Activated T-cell treated with anti-CD3 and anti-CD28 coated beads, Interleukin-2, amount 50 U/mL, for 72 hours (primary cell): ENCODE results near the gene EFCAB13. TPM values are rescaled to one million over a fixed set of nuclear protein-coding genes. Genes with fewer than 3 reads are reported as not detected.
"Not testable (repeated sequence)": the region's sequence is repeated elsewhere in the genome, so short reads cannot be mapped to it uniquely, and the experiment has no call there.

Experiments used
- ATAC-seq, 2 donors: fragments of 150-1000 bp; cut with Tn5 transposase; replicated peaks in 1 of 2; 2 replicates each; pipeline ENCODE4 v1.10.0; 2021; ENCODE audit warnings: moderate library complexity in 2 of 2, mild to moderate bottlenecking in 1 of 2
- DNase-seq, 2 donors: peaks; one replicate each; pipeline ENCODE4 v3.0.0; 2021 to 2022; ENCODE audit warnings: mixed read lengths in 1 of 2
- H3K27ac Mint-ChIP-seq: one replicate; pipeline ENCODE4 v1.8.0; 2022; ENCODE audit warnings: mild to moderate bottlenecking, moderate library complexity, mixed read lengths
- H3K27me3 Mint-ChIP-seq: one replicate; pipeline ENCODE4 v1.8.0; 2022; ENCODE audit warnings: low read depth, mixed read lengths
- H3K36me3 Mint-ChIP-seq, 2 donors: one replicate each; pipeline ENCODE4 v1.8.0; 2022; ENCODE audit warnings: mixed read lengths in 2 of 2, mild to moderate bottlenecking in 1 of 2; ENCODE audit not compliant: insufficient read depth in 2 of 2
- H3K4me1 Mint-ChIP-seq: one replicate; pipeline ENCODE4 v1.8.0; 2022; ENCODE audit warnings: low read depth, mixed read lengths
- H3K4me3 Mint-ChIP-seq, 2 donors: one replicate each; pipeline ENCODE4 v1.8.0; 2022; ENCODE audit warnings: mild to moderate bottlenecking in 2 of 2, mixed read lengths in 2 of 2, moderate library complexity in 2 of 2
- H3K9me3 Mint-ChIP-seq, 2 donors: one replicate each; pipeline ENCODE4 v1.8.0; 2022; ENCODE audit warnings: mixed read lengths in 2 of 2
- total RNA-seq, 2 donors: library from RNA; stranded (reverse); gene quantifications; one replicate each; pipeline ENCODE4 v1.2.3, GENCODE V29; 2022

The EFCAB13 gene
- total RNA-seq, 2 donors from 2014 or later = 5.9 to 9.0 TPM

DNA sequence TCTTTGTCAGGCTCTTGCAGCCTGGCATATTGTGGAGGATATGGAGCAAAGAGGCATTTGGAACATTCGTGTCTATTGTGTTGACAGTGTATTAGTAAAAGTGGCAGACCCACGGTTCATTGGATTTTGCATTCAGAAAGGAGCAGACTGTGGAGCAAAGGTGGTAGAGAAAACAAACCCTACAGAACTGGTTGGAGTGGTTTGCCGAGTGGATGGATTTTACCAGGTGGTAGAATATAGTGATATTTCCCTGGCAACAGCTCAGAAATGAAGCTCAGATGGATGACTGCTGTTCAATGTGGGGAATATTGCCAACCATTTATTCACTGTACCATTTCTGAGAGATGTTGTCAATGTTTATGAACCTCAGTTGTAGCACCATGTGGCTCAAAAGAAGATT lies 44.5 kb downstream of the EFCAB13 start:
- no peak for ATAC-seq
- Mint-ChIP-seq H3K4me3 (no peak overlapping the region), H3K4me1 (no peaks in the 10 kb centered on the region), H3K27me3 (no peaks in the 10 kb centered on the region), H3K27ac (no peak overlapping the region), H3K36me3 (peaks cover 6 to 7% of the 10 kb centered on the region in 2 donors), H3K9me3 (peaks cover 5 to 6% of the 10 kb centered on the region in 2 donors)
- DNase-seq = no peak

DNA sequence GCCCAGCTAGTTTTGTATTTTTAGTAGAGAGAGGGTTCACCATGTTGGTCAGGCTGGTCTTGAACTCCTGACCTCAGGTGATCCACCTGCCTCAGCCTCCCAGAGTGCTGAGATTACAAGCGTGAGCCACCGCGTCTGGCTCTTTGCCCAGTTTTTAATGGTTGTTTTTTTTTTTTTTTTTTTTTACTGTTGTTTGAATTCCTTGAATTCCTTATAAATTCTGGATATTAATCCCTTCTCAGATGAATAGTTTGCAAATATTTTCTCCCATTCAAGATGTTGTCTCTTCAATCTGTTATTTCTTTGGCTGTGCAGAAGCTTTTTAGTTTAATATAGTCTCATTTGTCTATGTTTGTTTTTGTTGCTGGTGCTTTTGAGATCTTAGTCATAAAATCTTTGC lies 47.1 kb downstream of the EFCAB13 start:
- not testable (repeated sequence) for H3K27ac Mint-ChIP-seq

DNA sequence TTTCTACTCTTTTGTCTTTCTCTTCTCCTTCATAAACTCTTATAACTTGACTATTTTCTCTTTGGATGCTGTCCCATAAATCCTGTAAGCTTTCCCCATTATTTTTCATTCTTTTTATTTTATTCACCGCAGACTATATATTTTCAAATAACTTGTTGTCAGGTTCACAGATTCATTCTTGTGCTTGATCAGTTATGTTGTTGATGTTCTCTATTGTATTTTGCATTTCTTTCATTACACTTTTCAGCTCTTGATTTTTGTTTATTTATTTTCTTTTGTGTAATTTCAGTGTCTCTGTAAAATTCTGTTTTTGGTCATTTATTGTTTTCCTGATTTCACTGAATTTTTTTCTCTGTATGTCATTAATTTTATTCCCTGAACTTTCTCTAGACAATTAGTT lies 49.2 kb downstream of the EFCAB13 start:
- no peaks in the 10 kb centered on the region for H3K27me3 Mint-ChIP-seq
- H3K9me3 Mint-ChIP-seq = peaks cover 7 to 8% of the 10 kb centered on the region in 2 donors
- ATAC-seq (no peak), DNase-seq (no peak)
- H3K4me1 Mint-ChIP-seq = no peaks in the 10 kb centered on the region
- peaks cover 8 to 9% of the 10 kb centered on the region in 2 donors for H3K36me3 Mint-ChIP-seq
- H3K4me3 Mint-ChIP-seq = no peak overlapping the region
- H3K27ac Mint-ChIP-seq = no peak overlapping the region

More for the DNA sequence above, 47.1 kb downstream of the EFCAB13 start:
- H3K4me1 Mint-ChIP-seq, H3K9me3 Mint-ChIP-seq, ATAC-seq, H3K27me3 Mint-ChIP-seq, H3K4me3 Mint-ChIP-seq, DNase-seq, H3K36me3 Mint-ChIP-seq: not testable (repeated sequence)

DNA sequence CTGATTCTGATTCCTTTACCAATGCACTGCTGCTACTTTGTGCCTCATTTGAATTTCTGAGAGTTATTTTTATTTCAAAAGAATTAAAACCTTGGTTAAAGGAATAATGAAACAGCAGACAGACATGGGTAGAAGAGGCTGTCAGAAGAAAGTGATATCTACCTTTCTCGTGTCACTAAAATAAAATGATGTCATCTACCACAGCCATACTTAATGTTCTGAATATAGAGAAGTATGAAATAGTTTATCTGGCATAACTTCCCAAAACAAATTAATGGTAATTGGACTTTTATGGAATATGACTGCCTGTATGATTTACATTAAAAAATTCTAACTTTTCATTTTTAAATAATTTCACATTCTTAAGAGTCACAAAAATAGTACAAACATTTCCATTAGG lies 52.5 kb downstream of the EFCAB13 start:
- H3K36me3 Mint-ChIP-seq = peaks cover 8 to 11% of the 10 kb centered on the region in 2 donors
- H3K27ac Mint-ChIP-seq = no peak overlapping the region
- no peaks in the 10 kb centered on the region for H3K4me1 Mint-ChIP-seq
- H3K4me3 Mint-ChIP-seq = no peak overlapping the region
- no peaks in the 10 kb centered on the region for H3K27me3 Mint-ChIP-seq
- peaks cover 7 to 8% of the 10 kb centered on the region in 2 donors for H3K9me3 Mint-ChIP-seq
- DNase-seq (no peak), ATAC-seq (no peak)

DNA sequence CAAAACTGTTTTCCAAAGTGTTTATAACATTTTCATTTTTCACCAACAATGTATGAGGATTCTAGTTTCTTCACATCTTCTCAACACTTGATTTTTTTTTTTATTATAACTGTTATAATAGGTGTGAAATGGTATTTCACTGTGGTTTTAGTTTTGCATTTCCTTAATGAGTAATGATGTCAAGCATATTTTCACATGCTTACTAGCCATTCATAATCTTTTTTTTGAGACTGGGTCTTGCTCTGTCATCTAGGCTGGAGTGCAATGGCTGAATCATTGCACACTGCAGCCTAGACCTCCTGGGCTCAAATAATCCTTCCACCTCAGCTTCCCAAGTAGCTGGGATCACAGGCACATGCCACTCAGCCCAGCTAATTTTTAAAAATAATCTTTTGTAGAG lies 65.1 kb downstream of the EFCAB13 start:
- ATAC-seq = no peak
- no peak overlapping the region for H3K27ac Mint-ChIP-seq
- no peak overlapping the region for H3K4me3 Mint-ChIP-seq
- H3K4me1 Mint-ChIP-seq = no peaks in the 10 kb centered on the region
- peaks cover 3% of the 10 kb centered on the region in 2 donors for H3K9me3 Mint-ChIP-seq
- H3K36me3 Mint-ChIP-seq = peaks cover 6 to 9% of the 10 kb centered on the region in 2 donors
- H3K27me3 Mint-ChIP-seq = no peaks in the 10 kb centered on the region
- DNase-seq = no peak

DNA sequence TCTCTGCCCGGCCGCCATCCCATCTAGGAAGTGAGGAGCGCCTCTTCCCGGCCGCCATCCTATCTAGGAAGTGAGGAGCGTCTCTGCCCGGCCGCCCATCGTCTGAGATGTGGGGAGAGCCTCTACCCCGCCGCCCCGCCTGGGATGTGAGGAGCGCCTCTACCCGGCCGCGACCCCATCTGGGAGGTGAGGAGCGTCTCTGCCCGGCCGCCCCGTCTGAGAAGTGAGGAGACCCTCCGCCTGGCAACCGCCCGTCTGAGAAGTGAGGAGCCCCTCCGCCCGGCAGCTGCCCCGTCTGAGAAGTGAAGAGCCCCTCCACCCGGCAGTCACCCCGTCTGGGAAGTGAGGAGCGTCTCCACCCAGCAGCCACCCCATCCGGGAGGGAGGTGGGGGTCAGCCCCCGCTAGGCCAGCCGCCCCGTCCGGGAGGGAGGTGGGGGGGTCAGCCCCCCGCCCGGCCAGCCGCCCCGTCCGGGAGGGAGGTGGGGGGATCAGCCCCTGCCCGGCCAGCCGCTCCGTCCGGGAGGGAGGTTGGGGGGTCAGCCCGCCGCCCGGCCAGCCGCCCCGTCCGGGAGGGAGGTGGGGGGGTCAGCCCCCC lies 73.9 kb downstream of the EFCAB13 start:
- not testable (repeated sequence) for H3K4me3 Mint-ChIP-seq, H3K4me1 Mint-ChIP-seq, DNase-seq, H3K27ac Mint-ChIP-seq, H3K36me3 Mint-ChIP-seq, H3K27me3 Mint-ChIP-seq, H3K9me3 Mint-ChIP-seq, ATAC-seq

DNA sequence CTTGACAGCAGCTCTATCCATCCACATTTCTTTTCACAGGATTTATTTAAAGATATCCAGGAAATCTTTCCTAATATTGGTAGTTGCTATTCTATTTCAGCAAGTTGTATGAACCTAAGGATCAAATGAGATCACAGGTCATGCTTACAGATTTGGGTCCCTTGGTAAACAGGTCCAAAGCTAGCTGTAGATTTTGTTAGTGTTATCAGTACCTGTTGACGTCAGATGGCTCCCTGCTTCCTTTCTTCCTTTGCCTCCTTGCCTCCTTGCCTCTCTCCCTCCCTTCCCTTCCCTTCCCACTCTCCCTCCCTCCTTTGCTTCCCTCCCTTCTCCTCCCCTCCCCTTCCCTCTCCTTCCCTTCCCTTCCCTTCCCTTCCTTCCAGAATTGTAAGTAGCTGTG lies 76.6 kb downstream of the EFCAB13 start:
- DNase-seq = no peak
- no peak for ATAC-seq

DNA sequence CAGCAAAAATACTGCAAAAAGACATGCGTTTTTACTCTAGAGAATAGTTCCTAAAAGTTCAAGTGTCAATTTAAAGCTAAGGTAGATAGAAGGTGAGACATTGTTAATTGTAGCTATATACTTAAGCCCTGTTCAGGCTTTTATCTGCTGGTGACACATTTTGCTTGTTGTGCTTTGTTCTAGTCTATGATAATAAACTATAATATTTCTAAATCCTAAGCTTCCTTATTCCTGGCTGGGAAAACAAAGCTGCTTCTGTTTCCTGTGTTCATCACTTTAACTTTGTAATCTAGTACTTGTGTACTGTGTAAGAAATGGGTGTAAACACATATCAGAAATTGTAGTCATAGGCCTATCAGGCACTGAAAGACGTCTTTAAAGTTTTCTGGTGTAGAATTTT lies 77.3 kb downstream of the EFCAB13 start:
- no peaks in the 10 kb centered on the region for H3K36me3 Mint-ChIP-seq
- no peaks in the 10 kb centered on the region for H3K27me3 Mint-ChIP-seq
- H3K27ac Mint-ChIP-seq = no peak overlapping the region
- ATAC-seq (no peak), DNase-seq (no peak)
- H3K4me1 Mint-ChIP-seq = no peaks in the 10 kb centered on the region
- H3K4me3 Mint-ChIP-seq = no peak overlapping the region
- H3K9me3 Mint-ChIP-seq = no peaks in the 10 kb centered on the region

More for the DNA sequence above, 76.6 kb downstream of the EFCAB13 start:
- Mint-ChIP-seq H3K36me3 (no peaks in the 10 kb centered on the region), H3K9me3 (no peaks in the 10 kb centered on the region), H3K4me3 (no peak overlapping the region), H3K27ac (no peak overlapping the region), H3K27me3 (no peaks in the 10 kb centered on the region), H3K4me1 (no peaks in the 10 kb centered on the region)

DNA sequence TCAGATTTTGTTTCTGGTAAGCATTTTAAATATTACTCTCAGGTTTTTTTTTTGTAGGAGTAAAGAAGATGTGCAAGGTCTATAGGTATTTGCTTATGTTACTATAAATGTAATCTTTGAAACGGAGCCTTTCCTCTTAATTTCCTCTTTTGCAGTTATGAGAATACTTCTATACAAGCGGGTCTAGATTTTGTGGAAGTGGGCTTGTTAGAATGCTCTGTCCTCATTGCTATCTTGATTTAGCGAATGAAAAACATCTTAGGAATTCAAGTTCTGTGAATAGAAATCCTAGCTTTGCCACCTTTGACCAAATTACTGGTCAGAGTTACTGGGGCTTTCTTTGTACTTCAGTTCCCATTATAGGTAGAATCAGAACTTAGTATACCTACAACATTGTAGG lies 80.3 kb downstream of the EFCAB13 start:
- DNase-seq (no peak), ATAC-seq (no peak)
- Mint-ChIP-seq H3K4me1 (no peaks in the 10 kb centered on the region), H3K36me3 (no peaks in the 10 kb centered on the region), H3K27ac (no peak overlapping the region), H3K4me3 (no peak overlapping the region), H3K27me3 (no peaks in the 10 kb centered on the region), H3K9me3 (no peaks in the 10 kb centered on the region)

DNA sequence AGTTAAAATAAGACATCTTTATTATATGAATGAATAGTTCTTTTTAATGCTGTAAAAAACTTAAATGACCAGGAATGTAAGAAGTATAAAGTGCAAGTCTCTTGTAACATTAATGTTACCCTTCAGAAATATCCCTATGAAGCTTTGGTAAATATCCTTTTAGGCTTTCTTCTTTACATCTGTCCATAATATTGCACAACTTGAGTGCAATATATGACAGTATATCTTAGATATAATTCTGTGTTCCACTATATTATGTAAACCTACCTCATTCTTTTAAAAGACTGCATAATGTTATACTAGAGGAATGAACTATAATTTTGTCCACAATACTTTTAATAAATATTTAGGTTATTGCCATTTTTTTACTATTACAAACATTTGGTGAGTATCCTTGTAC lies 81.1 kb downstream of the EFCAB13 start:
- ATAC-seq = no peak
- no peak overlapping the region for H3K4me3 Mint-ChIP-seq
- H3K4me1 Mint-ChIP-seq = no peaks in the 10 kb centered on the region

DNA sequence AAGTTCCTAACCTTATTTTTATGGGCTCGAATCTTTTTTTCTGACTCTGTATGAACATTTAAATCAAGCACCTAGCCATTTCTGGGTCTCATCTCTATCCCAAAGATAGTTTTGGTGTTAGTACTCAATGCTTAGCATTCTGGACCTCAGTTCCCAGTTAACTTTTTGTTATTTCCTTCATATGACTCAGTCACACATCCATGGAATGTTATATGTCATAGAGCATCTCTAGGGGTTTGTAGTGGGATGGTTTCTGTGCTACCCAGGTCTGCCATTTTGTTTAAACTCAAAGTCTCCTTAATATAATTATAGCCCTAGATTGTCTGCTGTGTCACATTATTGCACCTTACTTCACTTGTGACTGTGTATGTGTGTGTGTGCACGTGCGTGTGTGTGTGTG lies 90.1 kb downstream of the EFCAB13 start:
- H3K27ac Mint-ChIP-seq = no peak overlapping the region
- no peaks in the 10 kb centered on the region for H3K36me3 Mint-ChIP-seq
- no peak for DNase-seq
- no peak overlapping the region for H3K4me3 Mint-ChIP-seq
- H3K9me3 Mint-ChIP-seq = no peaks in the 10 kb centered on the region
- no peak for ATAC-seq
- H3K4me1 Mint-ChIP-seq = no peaks in the 10 kb centered on the region
- no peaks in the 10 kb centered on the region for H3K27me3 Mint-ChIP-seq

More for the DNA sequence above, 81.1 kb downstream of the EFCAB13 start:
- no peaks in the 10 kb centered on the region for H3K36me3 Mint-ChIP-seq
- no peak overlapping the region for H3K27ac Mint-ChIP-seq
- H3K9me3 Mint-ChIP-seq = no peaks in the 10 kb centered on the region
- H3K27me3 Mint-ChIP-seq = no peaks in the 10 kb centered on the region
- no peak for DNase-seq

DNA sequence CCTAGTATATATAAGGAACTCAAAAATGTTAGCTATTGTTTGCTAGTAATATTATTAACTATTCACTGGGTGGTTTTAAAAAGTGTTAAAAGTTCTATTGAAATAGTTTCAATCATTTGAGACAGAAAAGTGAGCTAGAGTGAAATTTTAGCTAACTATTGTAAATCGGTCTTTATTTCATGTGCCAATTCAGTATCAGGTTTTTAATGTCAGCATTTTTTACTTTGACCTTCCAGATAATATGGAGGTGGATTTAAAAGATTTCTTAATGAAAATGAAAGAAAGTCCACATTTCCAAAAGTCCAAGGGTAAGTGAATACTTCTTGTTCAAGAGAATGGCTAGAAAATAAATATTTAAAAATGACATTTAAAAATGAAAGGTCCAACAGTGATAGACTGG lies 90.9 kb downstream of the EFCAB13 start:
- no peak for DNase-seq
- Mint-ChIP-seq H3K36me3 (no peaks in the 10 kb centered on the region), H3K9me3 (no peaks in the 10 kb centered on the region), H3K4me1 (no peaks in the 10 kb centered on the region), H3K27me3 (no peaks in the 10 kb centered on the region), H3K27ac (no peak overlapping the region), H3K4me3 (no peak overlapping the region)
- no peak for ATAC-seq

DNA sequence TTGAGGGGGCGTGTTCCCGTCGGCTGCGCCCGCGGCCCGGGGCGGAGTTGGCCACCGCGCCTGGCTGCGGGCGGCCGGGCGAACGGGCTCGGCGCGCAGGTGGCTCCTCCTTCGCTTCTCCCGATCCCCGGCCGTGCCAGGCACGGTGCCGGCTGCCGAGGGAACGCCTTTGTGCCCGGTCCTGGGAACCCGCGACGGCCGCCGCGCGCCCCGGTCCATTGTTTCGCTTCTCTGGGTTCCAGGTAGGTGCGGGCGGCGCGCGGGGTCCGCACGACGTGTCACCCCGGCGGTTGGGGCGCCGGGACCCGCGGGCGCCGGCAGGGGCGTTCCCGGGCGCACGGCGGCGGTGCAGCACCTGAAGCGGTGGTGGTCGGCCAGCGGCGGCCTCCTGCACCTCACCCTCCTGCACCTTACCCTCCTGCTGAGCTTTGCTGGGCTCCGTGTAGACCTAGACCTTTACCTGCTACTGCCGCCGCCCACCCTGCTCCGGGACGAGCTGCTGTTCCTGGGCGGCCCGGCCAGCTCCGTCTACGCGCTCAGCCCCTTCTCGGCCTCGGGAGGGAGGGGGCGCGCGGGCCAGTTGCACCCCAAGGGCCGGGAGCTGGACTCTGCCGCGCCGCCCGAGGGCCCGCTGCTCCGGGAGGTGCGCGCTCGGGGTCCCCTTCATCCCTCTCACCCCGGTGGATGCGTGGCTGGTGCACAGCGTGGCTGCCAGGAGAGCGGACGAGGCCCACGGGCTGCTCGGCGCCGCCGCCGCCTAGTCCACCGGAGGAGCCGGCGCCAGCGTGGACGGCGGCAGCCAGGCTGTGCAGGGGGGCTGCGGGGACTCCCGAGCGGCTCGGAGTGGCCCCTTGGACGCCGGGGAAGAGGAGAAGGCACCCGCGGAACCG lies 99.9 kb downstream of the EFCAB13 start:
- H3K36me3 Mint-ChIP-seq = peaks cover 4 to 12% of the 10 kb centered on the region in 2 donors
- DNase-seq (peak; percentile 3 to 12), ATAC-seq (peak; percentile 46 to 48)
- H3K4me1 Mint-ChIP-seq = peaks cover 5% of the 10 kb centered on the region
- peaks cover 0 to 1% of the 10 kb centered on the region in 2 donors for H3K9me3 Mint-ChIP-seq
- peak overlapping the region; percentile 75 to 80 for H3K4me3 Mint-ChIP-seq
- H3K27ac Mint-ChIP-seq = no peak overlapping the region
- peaks cover 13% of the 10 kb centered on the region for H3K27me3 Mint-ChIP-seq
